NK-92 treated with Interleukin-12 subunit alpha and Interleukin-12 subunit beta, amount 100 ng/mL, for 24 hours (cell line): ENCODE results near the gene PNMA1.
"Not testable (repeated sequence)": the region's sequence is repeated elsewhere in the genome, so short reads cannot be mapped to it uniquely, and the experiment has no call there.

Source experiments
- DNase-seq: peaks from one replicate; lab custom pipeline; 2025; lab: John Stamatoyannopoulos, UW

The PNMA1 gene

DNA sequence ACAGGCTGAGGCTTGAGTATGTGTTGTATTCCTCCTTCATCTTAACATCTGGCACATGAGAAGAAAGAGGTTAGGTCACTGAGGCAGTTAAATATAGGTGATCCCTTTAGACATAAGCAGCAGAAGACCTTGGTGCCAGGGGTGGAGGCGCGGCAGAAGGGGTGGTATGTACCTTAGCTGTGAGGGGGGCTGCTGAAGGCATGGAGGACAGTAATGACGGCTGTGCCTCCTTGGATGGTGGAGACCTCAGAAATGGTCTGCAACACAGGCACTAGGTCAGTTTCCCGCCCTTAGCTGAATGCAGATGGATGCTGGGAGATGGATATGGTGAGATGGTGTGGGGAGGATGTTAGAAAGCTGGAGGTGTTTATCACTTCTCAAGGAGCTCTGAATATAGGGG lies 1.5 kb upstream of the PNMA1 start:
- no peak for DNase-seq

DNA sequence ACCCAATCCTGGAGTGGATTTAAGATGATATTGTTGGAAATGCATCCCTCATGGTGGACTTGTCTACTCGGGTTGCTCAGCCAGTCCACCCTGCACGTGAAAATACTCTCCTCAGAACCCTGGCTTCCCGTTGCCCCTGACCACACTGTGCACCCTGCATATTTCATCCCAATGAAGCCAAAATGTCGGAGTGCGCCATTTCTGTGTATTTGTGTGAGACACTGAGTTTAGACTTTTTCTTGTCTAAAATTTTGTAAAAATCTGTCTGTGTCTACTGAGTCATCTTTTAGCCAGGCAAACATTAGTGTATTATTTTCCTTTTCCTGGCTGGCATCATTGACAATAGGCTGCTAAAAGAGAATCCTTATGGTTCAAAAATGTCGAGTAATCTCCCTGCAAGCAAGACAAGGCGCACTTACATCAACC lies 485 bp upstream of the PNMA1 start:
- no peak for DNase-seq

DNA sequence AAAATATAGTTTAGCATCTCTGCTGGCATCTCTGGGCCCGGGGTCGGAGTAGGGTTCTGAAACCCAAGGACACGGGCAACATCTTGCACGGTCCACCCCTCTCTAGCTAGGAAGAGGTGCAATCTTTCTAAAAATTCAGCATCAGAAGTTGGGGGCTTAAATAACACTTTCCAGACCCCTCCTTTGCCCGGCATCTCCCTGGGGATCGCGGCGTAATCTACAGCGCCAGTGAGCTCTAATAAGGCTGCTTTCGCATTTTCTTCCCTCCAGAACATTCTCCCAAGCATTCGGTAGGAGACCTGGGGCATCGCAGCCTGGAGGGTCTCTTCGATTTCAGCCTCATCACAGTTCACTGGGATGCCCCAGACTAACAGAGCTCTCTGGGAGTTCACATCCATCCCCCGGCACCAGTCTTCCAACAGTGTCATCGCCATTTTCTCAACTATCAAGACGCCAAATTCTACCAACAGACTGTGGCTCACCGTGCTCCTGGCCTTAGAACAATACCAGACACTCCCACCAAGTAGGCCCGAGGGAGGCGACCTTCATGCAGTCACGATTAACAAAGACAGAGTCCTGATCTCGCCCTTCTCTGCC lies 880 bp downstream of the PNMA1 start:
- DNase-seq = no peak

DNA sequence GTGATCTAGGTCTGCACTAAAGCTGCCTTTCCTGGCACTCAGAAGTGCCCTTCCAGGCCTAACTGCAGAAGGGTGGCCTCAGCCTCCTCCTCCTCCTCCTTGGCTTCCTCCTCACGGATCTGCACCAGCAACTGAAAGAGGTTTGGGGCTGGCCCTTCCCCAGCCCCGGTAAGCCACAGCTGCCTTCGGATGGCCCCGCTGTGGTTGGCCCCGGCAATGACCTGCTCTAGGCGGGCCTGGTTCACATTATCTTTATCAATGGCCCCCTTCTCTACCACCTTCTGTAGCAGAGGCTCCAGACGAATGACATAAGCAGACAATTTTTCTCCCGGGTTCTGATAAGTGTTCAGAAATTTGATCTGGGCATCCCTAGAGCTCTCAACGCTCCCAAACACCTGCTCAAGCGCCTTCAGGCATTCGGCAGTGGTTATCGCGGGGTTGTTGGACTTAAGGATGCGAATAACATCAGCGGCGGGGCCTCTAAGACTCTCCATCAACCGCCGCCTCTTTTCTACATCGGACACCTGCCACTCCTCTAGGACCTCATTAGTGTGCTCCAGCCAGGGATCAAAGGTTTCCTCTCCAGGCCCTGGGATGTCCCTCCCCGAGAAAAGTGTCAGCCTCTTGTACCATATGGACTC lies 1.5 kb downstream of the PNMA1 start:
- DNase-seq = peak; percentile 45

DNA sequence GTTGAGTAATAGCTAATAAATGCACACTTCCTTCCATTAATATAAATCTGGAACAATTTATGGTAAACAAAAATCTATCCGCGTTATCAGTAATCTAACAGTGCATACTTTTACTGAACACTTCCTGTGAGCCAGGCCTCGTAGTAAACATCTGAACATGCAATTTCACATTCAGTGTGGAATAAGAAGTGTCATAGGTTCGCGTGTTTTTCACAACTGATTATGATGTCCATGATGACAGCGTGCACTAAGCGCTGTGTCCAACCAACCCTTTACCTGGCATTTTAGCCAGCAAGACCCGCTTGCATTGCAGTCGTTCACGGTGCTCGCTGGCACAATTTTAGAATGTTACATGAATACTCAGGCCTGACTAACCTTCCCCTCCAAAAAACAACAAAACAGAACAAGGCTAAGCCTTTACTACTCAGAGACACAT lies 2.1 kb downstream of the PNMA1 start:
- DNase-seq = no peak

DNA sequence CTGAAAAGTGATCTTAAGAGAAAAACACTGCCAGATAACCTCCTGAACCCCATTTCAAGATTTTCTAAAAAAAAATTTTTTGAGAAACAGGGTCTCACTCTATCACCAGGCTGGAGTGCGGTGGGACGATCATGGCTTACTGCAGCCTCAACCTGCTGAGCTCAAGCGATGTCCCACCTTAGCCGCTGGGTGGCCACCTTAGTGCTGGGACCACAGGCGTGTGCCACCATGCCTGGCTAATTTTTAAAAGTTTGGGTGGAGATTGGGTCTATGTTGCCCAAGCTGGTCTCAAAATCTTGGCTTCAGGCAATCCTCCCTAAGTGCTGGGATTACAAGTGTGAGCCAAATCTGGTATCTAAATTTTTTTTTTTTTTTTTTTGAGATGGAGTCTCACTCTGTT lies 3.4 kb downstream of the PNMA1 start:
- DNase-seq = no peak

DNA sequence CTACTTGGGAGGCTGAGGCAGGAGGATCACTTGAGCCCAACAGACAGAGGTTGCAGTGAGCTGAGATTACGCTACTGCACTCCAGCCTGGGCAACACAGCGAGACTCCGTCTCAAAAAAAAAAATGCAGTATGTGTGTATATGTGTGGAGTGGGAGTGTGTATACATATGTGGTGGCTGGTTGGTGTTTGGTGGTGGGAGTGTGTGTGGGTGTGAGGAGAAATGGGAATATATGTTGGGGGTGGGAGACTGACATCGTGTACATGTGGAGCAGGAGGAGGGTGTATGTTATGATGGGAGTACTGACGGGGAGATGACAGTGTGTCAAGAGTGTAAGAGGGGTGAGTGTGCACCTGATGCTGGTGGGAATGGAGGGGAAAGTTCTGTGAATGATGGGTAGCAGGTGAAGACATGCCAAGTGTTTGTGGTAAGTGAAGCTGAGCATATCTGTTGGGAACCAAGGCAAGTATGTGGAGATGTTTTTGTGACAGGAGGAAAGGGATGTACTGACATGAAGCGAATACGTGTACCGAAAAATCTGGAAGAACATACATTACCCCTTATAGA lies 4.2 kb downstream of the PNMA1 start:
- no peak for DNase-seq

DNA sequence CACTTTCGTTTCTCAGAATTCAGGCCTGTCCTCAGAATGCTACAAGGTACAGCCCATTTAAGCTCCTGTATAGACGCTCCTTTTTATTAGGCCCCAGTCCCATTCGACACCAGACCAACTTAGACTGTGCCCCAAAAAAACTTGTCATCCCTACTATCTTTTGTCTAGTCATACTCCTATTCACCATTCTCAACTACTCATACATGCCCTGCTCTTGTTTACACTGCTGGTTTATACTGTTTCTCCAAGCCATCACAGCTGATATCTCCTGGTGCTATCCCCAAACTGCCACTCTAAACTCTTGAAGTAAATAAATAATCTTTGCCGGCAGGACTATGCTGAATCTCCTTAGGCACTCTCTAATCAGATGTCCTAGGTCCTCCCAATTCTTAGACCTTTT lies 6.1 kb downstream of the PNMA1 start:
- not testable (repeated sequence) for DNase-seq

DNA sequence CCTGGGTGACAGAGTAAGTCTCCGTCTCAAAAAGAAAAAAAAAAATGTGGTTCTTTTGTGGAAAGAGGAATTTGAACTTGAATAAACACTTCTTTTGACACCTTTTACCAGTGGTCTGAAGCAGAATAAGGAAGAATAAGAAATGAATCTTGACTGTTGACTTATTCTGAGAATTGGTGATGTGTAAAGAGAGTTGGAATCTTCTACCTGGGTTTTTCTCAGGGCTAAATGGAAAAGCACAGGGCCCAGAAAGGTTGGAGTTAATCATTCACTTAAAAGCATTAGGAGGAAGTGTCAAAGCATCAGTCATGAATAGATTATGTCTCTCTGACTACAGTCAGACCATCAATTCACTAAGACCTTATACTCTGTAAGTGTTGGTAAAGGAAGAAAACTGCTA lies 13.9 kb downstream of the PNMA1 start:
- no peak for DNase-seq

DNA sequence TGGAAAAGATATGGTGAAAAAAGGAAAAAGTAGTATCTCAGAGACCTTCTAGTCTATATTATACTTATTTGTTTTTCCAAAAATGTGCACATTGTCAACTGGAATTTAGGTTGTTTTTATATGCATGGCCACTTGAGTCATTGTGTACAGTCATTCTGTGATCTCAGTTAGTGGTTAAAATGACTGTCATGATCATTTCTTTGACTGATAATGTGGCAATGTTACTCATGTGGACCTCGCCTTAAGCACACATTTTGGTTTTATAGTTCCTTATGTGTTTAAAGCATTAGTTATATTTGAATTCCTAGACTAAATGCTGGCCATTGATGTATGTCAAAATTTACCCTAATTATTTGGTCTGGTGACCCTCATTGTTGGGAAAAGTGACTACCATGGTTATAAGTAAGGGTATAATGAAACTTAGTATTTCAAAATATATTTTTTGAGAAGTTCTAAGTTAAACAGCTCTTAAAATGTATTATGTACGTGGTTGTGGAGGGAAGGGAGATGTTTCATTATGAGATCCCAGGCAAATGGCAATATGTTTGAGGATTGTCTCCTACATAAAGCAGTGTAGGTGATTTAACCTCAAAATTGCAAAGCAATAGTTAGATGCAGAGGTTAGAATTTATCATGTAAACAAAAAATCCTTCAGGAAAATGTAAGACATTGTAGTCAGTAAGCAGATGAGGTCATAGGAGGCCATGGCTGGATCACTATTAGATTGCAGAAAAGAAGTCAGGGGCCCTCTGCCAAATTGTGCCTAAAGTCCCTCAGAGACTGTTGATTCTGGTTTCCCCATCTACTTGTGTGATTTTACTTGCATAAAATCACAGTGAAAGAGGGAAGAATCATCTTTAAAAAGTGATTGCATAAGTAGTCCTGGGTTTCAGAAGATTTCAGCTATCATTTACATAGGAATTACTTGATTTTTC lies 17.5 kb downstream of the PNMA1 start:
- DNase-seq = no peak

DNA sequence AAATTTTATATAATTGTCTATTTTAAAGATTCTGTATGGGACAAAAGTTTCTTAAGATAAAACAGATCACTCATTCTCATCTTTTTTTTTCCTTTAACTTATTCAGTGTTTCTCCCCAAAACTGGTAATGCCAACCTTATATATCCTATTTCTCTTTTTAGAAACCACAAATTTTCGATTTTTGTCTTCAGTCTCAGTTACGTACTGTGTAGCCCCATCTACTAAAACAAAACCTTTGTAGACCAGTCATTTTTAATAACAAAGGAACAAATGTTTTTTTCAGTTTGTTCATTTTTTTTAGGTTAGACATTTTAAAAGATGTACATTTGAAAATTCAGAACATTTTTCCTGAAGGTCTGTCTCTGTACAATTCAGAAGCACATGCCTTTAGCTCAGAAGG lies 18.2 kb downstream of the PNMA1 start:
- no peak for DNase-seq

DNA sequence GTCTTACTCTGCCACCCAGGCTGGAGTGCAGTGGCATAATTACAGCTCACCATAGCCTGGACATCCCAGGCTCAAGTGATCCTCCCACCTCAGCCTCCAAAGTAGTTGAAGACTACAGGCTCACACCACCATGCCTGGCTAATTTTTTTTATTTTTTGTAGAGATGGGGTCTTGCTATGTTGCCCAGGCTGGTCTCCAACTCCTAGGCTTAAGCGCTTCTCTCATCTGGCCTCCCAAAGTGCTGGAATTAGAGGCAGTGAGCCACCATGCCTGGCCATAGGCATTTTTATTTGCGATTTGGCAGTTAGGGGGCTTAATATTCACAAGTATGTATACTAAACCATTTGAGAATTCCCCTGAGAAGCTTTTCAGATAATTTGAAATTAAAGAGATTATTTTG lies 19.1 kb downstream of the PNMA1 start:
- DNase-seq = no peak

DNA sequence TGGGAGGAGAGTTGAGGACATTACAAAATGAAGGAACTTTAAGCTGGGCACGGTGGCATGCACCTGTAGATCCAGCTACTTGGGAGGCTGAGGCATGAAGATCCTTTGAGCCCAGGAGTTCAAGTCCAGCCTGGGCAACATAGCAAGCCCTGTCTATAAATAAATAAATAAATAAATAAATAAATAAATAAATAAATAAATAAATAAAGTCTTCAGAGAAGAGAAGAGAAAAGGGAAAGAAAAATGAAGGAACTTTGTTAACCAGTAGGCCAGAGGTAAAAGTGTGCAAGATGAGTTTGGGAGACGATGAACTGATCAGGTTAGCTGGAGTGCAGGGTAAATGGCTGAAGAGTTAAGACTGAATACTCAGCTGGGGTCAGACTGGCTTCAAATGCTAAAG lies 20.1 kb downstream of the PNMA1 start:
- no peak for DNase-seq

DNA sequence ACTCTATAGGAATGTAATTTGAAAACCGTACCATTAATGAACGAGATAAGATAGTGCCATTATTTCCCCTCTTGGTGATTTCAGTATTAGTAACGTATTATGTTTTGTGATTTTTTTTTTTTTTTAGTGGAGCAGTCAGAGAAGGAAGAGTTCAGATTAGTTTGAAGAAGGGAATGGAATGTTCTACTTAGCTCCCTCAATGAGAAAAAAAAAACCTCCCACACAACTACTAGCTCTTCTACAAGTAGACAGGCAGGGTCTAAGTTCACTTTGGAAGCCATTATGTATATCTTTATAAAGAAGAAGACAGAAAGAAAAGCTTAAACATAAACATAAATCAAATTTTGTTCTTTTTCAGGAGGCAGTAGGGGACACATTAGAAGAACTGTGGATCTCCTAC lies 27.3 kb downstream of the PNMA1 start:
- no peak for DNase-seq

DNA sequence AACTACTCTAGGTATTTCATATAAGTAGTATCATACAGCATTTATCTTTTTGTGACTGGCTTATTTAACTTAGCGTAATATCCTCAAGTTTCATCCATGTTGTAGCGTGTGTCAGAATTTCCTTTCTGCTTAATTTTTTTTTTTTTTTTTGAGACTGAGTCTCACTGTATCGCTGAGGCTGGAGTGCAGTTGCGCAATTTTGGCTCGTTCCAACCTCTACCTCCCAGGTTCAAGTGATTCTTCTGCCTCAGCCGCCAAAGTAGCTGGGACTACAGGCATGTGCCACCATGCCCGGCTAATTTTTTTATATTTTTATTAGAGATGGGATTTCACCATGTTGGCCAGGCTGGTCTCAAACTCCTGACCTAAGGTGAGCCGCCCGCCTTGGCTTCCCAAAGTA lies 28.9 kb downstream of the PNMA1 start:
- DNase-seq = no peak

DNA sequence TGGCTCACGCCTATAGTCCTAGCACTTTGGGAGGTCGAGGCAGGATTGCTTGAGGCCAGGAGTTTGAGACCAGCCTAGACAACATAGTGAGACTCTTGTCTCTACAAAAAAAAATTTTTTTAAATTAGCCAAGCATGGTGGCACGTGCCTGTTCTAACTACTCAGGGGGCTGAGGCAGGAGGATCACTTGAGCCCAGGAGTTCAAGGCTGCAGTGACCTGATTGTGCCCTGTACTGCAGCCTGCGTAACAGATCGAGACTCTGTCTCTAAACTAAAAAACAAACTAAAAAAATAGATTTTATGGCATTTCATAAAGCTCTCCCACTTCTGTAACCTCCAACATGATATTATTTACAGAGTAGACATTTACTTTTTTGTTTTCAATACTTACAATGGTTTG lies 29.6 kb downstream of the PNMA1 start:
- DNase-seq = no peak

DNA sequence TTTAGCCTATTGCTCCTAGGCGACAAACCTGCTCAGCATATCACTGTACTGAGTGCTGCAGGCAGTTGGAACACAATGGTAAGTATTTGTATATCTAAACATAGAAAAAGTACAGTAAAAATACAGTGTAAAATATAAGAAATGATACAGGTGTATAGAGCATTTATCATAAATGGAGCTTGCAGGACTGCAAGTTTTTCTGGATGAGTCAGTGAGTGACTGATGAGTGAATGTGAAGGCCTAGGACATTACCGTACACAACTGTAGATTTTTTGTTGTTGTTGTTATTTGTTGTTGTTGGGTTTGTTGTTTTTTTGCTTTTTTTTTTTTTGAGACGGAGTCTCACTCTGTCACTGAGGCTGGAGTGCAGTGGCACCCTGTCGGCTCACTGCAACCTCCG lies 33.4 kb downstream of the PNMA1 start:
- DNase-seq = no peak

DNA sequence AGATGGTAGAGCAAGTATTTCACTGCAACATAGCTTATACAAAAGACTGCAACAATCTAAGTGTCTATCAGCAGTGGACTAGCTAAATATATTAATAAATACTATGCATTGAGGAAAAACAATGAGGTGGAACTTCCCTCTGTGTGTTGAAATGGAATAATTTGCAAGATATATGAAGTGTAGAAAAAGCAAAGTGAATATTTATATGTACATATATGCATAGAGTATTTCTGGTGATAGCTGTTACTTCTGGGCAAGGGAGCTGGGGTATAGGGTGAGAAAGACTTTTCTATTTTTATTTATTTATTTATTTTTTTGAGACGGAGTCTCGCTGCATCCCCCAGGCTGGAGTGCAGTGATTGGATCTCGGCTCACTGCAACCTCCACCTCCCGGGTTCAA lies 35.5 kb downstream of the PNMA1 start:
- no peak for DNase-seq

DNA sequence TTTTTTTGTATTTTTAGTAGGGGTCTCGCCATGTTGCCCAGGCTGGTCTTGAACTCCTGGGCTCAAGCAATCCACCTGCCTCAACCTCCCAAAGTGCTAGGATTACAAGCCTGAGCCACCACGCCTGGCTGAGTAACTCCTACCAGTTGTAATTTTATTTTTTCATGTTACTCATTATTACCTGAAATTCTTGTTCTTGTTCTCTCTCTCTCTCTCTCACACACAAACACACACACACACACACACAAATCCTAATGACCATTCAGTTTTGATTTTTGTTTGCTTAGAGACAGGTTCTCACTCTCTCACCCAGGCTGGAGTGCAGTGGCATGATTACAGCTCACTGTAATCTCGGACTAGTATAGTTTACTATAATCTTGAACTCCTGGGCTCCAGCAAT lies 39.2 kb downstream of the PNMA1 start:
- no peak for DNase-seq

DNA sequence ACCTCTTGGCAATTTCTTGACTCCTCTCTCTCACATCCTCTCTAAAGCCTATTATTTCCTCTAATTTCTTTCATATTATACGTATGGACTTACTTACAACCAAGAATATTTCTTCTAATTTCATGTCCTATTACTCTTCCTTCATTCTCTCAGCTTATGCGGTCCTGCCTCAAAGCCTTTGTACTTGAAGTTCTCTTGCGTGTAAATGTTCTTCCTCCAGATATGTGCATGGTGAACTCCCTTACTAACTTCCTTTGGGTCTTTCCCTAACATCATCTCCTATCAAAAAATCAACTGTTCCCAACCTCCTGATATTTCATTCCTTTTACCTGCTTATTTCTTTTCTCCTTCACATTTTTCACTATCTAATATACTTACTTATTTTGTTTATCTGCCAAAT lies 46.3 kb downstream of the PNMA1 start:
- no peak for DNase-seq

DNA sequence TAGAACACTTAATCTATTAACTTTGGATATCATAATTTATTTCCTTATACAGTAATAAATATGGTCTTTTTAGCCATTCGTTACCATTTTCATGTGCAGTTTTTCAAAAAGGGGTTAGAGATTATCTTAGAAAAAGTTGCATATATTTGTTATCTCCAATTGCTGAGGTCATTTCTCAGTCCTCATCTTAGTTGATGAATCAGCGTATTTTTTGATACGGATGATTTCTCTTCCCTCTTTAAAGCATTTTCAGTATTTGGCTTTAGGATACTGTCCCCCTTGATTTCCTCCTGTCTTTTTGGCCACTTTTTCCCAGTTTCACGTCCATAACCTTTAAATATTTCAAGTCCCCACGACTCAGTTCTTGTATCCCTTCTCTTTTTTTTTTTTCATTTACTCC lies 47.6 kb downstream of the PNMA1 start:
- no peak for DNase-seq

DNA sequence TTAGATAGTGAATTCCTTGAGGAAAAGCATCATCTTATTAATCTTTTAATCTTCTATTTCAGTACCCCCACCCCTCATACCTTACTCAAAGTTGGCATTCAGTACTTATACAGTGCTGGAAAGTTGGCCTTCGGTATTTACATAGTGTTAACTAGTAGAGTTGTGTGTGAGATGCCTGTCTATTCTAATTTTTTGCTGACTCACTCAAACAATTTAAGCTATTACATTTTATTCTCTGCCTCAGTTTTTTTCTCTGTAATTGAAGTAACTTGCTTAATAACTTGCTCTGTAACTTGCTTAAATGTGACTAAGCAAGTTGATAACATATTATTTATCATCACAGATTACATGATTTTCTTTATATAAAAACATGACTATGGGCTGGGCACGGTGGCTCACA lies 49.1 kb downstream of the PNMA1 start:
- DNase-seq = no peak
